Dermis lymphatic vessel endothelial cell (primary cell): ENCODE measurements around the gene UGT2B28. TPM values are rescaled to one million over a fixed set of nuclear protein-coding genes. Genes with fewer than 3 reads are reported as not detected.

Source experiments
- total RNA-seq: library from RNA; depleted of rRNA; stranded (reverse); fragments of >200 nt; gene quantifications from 2 replicates; pipeline ENCODE4 v1.2.1, GENCODE V29; 2014

Gene UGT2B28
- not detected in 2 replicates for total RNA-seq

DNA sequence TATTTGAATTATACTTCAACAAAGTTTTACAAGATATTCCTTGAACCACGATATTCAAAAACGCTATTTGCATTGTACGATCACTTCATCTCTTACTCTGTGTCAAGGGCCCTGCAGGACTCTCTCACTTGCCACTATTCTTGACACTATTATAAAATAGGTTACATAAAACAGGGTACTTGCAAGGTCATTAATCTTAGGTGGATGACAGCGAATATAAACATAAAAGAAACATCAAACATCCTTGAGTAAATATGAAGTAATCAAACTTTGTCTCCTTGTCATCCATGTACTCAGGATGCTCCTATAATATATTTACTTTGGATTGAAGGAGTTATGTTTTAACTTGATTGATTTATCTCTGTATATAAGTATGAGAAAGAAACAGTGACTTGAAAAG, at the start of gene UGT2B28:
TSS of gene UGT2B28 (plus strand) at position 395 of the 400 bp plus-strand sequence. CDS start 26 bp downstream, outside the sequence.

Other genes starting within 250 kb of the UGT2B28 start
- not detected in 2 replicates for gene UGT2B7, start 184.0 kb upstream of the UGT2B28 start, total RNA-seq
- not detected in 2 replicates for gene UGT2B11, start 65.7 kb upstream of the UGT2B28 start, total RNA-seq
- gene UGT2B4, start 215.4 kb downstream of the UGT2B28 start, total RNA-seq = not detected in 2 replicates